Fibroblast of lung (primary cell): ENCODE data around the gene TGFBR3. TPM values are rescaled to one million over a fixed set of nuclear protein-coding genes. Genes with fewer than 3 reads are reported as not detected.

ENCODE experiments used
- DNase-seq, 2 donors: peaks; one replicate each; pipeline versions ENCODE4 v3.0.0 to v3.0.0-alpha.2; 2010; ENCODE audit warnings: low read depth in 2 of 2
- H2AFZ ChIP-seq: 2 replicates; pipeline ENCODE4 v1.5.1; 2012; ENCODE audit warnings: low read length, control low read depth, inconsistent platforms
- H3K27ac ChIP-seq: 2 replicates; pipeline ENCODE4 v1.5.1; 2011; ENCODE audit warnings: low read length, control low read depth; ENCODE audit not compliant: insufficient read depth
- H3K27me3 ChIP-seq: 2 replicates; pipeline ENCODE4 v1.5.1; 2011; ENCODE audit warnings: mild to moderate bottlenecking, low read length; ENCODE audit not compliant: control insufficient read depth, insufficient read depth
- H3K36me3 ChIP-seq: 2 replicates; pipeline ENCODE4 v1.5.1; 2011; ENCODE audit warnings: low read length; ENCODE audit not compliant: control insufficient read depth, insufficient read depth
- H3K4me1 ChIP-seq: 2 replicates; pipeline ENCODE4 v1.5.1; 2011; ENCODE audit warnings: low read length; ENCODE audit not compliant: control insufficient read depth, insufficient read depth; ENCODE audit errors: extremely low read depth
- H3K4me2 ChIP-seq: 2 replicates; pipeline ENCODE4 v1.5.1; 2011; ENCODE audit warnings: low read length, control low read depth; ENCODE audit not compliant: insufficient read depth; ENCODE audit errors: extremely low read depth
- H3K4me3 ChIP-seq, 4 experiments: fragments of 200-600 bp in 1 of 4; sonication (generic) in 1 of 4; replicated peaks in 1 of 4; 2 replicates each; pipeline ENCODE4 v1.5.1; 2011 to 2016; ENCODE audit warnings: low read length in 4 of 4, low read depth in 3 of 4, mild to moderate bottlenecking in 3 of 4, control low read depth in 2 of 4, inconsistent platforms in 1 of 4, mixed read lengths in 1 of 4; ENCODE audit not compliant: insufficient read depth in 1 of 4; ENCODE audit errors: control extremely low read depth in 1 of 4
- H3K79me2 ChIP-seq: 2 replicates; pipeline ENCODE4 v1.5.1; 2012; ENCODE audit warnings: mild to moderate bottlenecking, low read length, inconsistent platforms; ENCODE audit not compliant: control insufficient read depth, insufficient read depth
- H3K9ac ChIP-seq: 2 replicates; pipeline ENCODE4 v1.5.1; 2011; ENCODE audit warnings: mild to moderate bottlenecking, low read length, control low read depth; ENCODE audit not compliant: insufficient read depth
- H3K9me3 ChIP-seq: 2 replicates; pipeline ENCODE4 v1.5.1; 2012; ENCODE audit warnings: low read depth, low read length; ENCODE audit not compliant: control insufficient read depth, insufficient read depth
- H4K20me1 ChIP-seq: 2 replicates; pipeline ENCODE4 v1.5.1; 2011; ENCODE audit warnings: low read length; ENCODE audit not compliant: control insufficient read depth, insufficient read depth; ENCODE audit errors: extremely low read depth
- CTCF ChIP-seq, 2 donors: IDR thresholded peaks in 1 of 2; conservative IDR thresholded peaks in 1 of 2; 1 replicate in 1 of 2; 2 replicates in 1 of 2; pipeline ENCODE4 v1.5.1; 2011 to 2012; ENCODE audit warnings: low read length in 2 of 2, control low read depth in 1 of 2, inconsistent platforms in 1 of 2, low read depth in 1 of 2, mild to moderate bottlenecking in 1 of 2
- EZH2 ChIP-seq: IDR thresholded peaks from 2 replicates; pipeline ENCODE4 v1.5.1; 2012; ENCODE audit warnings: low read length, control low read depth, mild to moderate bottlenecking; ENCODE audit errors: missing control alignments
- polyA plus RNA-seq, 2 donors: library from polyadenylated mRNA; depleted of rRNA in 1 of 2; stranded (reverse) in 1 of 2; unstranded in 1 of 2; fragments of >200 nt; gene quantifications; 2 replicates each; pipeline ENCODE4 v1.2.1, GENCODE V29; 2011 to 2012; ENCODE audit warnings: missing spikeins in 1 of 2
- total RNA-seq: library from RNA; depleted of rRNA; stranded (reverse); fragments of >200 nt; gene quantifications from 2 replicates; pipeline ENCODE4 v1.2.1, GENCODE V29; 2014

TGFBR3 gene
- total and polyA plus RNA-seq, 2 donors (not counting 1 experiment from before 2014, with no cell fraction given) = 68.3 to 98.1 TPM

- Histone ChIP-seq H2AFZ (no peak overlapping the region), H4K20me1 (no peaks in the 10 kb centered on the region), H3K36me3 (no peaks in the 10 kb centered on the region), H3K9ac (no peak overlapping the region), H3K4me1 (peaks cover 7% of the 10 kb centered on the region), H3K27ac (no peak overlapping the region), H3K9me3 (no peaks in the 10 kb centered on the region), H3K27me3 (no peaks in the 10 kb centered on the region), H3K79me2 (no peaks in the 10 kb centered on the region), H3K4me2 (no peak overlapping the region), H3K4me3 (no peak overlapping the region)
- no peak for DNase-seq
- TF ChIP-seq CTCF (conservative IDR thresholded peaks at IDR 0.05 in 1 of 2, IDR thresholded peaks at IDR 0.05 in 1 of 2; ENCODE audit: low read depth in 1 of 2, low read length in 2 of 2) (no peak), EZH2 (no peak)
These were observed 114.2 kb downstream of the TGFBR3 start for GRCh38 chr1:91771717-91772116.

- no peak overlapping the region for H3K9ac ChIP-seq
- H3K4me3 ChIP-seq = no peak overlapping the region
- TF ChIP-seq CTCF (conservative IDR thresholded peaks at IDR 0.05 in 1 of 2, IDR thresholded peaks at IDR 0.05 in 1 of 2; ENCODE audit: low read depth in 1 of 2, low read length in 2 of 2) = no peak
- H3K4me2 ChIP-seq = no peak overlapping the region
- H3K79me2 ChIP-seq = no peaks in the 10 kb centered on the region
- no peaks in the 10 kb centered on the region for H3K27me3 ChIP-seq
- H3K9me3 ChIP-seq = no peaks in the 10 kb centered on the region
- DNase-seq = no peak
- H4K20me1 ChIP-seq = no peaks in the 10 kb centered on the region
- no peaks in the 10 kb centered on the region for H3K36me3 ChIP-seq
- H3K4me1 ChIP-seq = peaks cover 7% of the 10 kb centered on the region
- H2AFZ ChIP-seq = no peak overlapping the region
- H3K27ac ChIP-seq = no peak overlapping the region
These were observed 115.2 kb downstream of the TGFBR3 start for GRCh38 chr1:91770667-91771268.

- Histone ChIP-seq H3K36me3 (no peaks in the 10 kb centered on the region), H3K4me1 (peaks cover 7% of the 10 kb centered on the region), H3K27ac (no peak overlapping the region), H3K9ac (no peak overlapping the region), H3K9me3 (no peaks in the 10 kb centered on the region), H3K4me3 (no peak overlapping the region), H3K79me2 (no peaks in the 10 kb centered on the region), H3K4me2 (peak overlapping the region; percentile 4), H4K20me1 (no peaks in the 10 kb centered on the region), H3K27me3 (no peaks in the 10 kb centered on the region), H2AFZ (no peak overlapping the region)
- peak; percentile 9 to 24 for DNase-seq
- no peak for TF ChIP-seq CTCF (conservative IDR thresholded peaks at IDR 0.05 in 1 of 2, IDR thresholded peaks at IDR 0.05 in 1 of 2; ENCODE audit: low read depth in 1 of 2, low read length in 2 of 2)
- no peak for TF ChIP-seq EZH2
These were observed 116.2 kb downstream of the TGFBR3 start for GRCh38 chr1:91769742-91770141.
